ENCODE measurements around the gene RGS17.
"Not testable (repeated sequence)": the region's sequence is repeated elsewhere in the genome, so short reads cannot be mapped to it uniquely, and the experiment has no call there.

Gene RGS17, protein sequence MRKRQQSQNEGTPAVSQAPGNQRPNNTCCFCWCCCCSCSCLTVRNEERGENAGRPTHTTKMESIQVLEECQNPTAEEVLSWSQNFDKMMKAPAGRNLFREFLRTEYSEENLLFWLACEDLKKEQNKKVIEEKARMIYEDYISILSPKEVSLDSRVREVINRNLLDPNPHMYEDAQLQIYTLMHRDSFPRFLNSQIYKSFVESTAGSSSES

DNA sequence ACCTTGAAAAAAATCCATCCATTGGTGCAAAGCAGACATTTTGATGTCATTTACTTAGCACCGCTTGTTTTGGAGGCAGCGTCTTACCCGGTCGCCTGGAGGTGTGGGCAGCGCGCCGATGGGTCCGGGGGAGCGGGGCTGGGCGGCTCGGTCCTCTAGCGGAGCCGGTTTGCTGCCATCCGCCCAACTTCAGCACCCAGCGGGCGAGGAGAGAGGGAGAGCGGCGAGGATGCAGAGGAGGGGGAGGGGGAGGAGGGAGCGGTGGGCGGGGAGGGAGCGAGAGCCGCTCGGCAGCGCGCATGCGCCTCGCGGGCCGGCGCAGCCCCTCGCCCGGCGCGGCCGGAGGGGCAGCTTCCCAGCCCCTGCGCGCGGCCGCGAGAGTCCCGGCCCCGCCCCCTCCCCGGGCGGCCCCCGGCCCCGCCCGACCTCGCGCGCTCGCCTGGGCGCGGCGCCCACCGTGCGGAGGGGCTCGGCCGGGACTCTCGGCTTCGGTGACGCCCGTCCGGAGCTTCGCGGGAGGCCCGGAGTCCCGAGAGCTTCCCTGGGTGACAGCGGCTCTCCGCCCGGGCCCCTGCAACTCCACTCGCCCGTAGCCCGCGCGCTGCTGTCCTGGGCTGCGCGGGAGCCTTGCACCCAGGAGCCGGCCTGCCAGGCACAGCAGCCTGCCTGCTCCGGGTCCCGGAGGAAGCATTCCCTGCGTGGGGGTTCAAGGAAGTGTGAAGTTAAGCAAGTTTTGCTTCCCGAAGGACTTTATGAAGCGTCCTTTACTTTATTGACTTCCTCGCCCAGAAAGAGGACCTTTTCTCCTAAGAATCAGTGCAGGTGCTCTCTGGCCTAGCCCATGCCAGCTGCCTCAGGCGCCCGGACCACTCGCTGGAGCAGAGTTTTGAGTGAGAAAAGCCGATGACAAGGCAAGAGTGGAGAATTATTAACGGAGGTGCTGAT lies at the start of gene RGS17:
Gene RGS17, minus strand, starts transcription at position 246 of the 945 bp plus-strand sequence. CDS start 87,264 bp downstream, outside the sequence.
- no peak for DNase-seq

DNA sequence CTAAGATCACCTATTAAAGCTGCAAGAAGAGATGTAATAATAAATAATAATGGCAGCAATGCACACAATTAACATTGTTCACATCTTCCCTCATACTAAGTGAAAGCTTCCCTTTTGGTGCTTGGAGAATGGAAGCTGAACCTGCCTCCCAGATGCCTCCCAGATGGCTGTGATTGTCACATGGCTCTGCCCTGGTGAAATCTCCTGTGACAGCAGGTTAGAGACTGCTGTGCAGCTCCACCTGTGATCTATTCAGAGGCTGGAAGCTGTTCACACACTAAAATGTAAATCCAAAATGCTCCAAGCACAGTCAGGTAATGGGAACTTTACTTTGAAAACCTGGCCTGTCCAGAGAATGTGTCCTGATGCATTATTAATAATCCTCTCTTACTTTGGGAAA lies 41.7 kb upstream of the RGS17 start:
- no peak for DNase-seq

DNA sequence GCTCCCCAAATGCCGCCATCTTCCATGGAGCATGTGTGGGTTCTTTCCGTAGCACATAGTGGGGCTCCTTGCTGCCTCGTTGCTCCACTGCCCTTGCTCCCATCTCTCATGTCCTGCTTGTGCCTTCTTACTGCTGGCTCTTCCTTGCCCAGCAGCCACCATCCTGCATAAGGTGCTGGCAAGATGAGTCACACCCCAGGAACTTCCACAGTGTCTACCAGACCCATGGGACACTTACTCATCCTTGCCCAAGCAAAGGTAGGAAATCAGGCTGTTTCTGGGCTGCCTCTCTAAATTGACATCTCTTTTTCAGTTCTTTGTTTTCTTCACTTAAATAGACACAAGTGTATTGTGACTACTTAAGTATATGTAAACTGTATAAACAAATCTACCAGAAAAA lies 39.4 kb upstream of the RGS17 start:
- DNase-seq, result no peak

DNA sequence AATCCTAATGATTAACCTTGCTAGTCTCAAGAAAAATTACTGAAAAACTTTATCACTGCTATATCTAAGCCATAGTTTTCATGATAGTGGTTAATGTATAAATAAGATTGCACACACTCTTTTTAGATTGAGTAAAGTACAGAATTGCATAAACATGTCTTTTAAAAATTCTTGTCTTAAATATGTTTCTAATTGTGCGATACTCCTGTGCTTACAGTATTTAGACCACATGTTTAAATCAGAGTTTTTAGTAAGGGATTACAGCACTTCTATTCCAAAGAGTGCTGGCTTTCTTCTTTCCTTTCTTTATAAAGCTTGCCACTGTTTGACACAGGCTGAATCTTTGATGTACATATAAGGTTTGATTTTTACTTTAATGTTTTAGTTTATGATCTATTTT lies 36.8 kb upstream of the RGS17 start:
- no peak for DNase-seq

DNA sequence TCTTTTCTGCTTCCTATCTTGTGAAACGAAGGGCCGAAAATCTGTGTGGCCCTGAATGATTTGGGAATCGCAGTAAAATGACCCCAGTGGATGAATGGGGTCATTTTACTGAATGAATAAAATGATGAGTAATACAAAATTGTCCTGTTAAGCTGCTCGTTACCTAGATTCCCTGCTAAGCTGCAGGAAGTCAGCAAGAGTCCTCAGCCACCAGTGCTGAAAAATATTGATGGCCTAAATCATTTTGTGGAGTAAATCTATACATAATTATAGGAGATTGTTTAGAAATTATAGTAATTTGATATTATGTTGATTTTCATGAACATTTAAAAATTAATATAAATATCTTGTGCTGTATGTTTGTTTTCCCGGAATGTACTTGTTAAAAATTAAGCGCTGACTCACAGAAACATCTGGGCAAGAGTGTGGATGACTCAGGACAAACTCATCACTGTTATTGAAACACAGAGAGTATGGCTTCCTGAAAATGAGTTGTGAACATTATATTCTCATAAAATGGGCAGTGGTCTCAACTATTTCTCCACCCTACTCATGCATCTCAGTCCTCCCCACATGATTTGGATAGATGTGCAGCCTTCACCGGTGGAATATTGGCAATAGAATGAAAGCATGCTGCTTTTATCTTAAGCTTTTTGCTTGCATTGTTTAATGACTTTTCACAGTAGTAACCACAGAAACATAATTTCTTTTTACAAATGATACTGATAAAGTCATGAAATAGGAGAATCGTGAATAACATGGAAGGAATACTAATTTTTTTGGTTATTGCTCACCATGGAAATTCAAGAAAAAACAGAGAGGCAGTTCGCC lies 36.2 kb upstream of the RGS17 start:
- no peak for DNase-seq

DNA sequence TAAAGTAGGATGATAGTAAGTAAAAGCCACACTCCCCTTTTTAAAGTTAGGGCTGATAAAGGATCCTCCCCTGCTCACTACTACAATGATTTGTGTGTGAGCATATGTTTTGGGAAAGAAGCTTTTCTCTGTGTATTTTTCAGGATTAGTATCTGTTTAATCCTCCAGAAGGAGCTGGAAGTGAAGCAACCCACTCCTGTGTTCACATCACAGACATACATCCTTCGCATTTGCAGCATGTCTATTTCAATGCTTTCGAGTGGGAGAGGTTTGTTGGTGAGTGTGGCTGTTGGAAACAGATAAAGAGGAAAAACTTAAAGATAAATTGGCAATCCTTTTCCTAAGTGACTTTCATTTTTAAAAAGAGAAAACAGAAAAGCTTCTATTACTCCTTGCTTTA lies 31.6 kb upstream of the RGS17 start:
- no peak for DNase-seq

DNA sequence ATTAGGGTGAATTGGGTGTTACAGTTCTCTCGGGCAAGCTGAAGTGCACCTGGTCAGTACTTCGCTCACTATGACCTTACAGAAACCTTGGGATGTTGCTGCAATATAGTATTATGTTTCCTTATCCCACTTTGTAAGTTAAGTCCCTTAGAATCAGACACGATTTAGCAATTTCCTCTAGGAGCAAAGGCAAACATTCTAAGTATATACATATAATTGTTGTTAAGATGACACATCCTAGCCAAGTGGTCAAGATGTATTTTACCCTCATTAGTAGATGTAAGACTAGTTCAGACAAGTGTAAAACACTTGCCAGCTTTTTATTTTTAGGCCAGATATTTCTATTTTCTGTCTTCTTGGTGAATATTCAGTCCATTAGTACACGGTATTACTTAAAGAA lies 31.1 kb upstream of the RGS17 start:
- DNase-seq, result no peak

DNA sequence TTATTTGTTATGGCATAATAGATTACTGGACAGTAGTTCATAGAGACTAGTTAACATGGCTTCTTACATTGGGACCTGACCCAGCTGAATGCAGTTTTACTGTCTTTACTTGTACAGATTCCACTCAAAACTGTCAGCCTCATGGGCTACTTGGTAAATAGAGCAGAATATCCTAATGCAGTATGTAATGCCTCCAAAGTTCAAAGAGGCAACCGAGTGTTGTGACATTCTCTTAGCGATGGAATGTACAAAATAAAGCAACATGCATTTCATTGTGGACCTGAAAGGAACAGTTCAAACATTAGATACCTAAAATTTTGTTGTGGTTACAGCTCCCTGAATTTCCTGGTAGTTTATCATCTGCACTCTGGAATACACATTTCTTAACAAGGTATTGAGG lies 29.1 kb upstream of the RGS17 start:
- no peak for DNase-seq

DNA sequence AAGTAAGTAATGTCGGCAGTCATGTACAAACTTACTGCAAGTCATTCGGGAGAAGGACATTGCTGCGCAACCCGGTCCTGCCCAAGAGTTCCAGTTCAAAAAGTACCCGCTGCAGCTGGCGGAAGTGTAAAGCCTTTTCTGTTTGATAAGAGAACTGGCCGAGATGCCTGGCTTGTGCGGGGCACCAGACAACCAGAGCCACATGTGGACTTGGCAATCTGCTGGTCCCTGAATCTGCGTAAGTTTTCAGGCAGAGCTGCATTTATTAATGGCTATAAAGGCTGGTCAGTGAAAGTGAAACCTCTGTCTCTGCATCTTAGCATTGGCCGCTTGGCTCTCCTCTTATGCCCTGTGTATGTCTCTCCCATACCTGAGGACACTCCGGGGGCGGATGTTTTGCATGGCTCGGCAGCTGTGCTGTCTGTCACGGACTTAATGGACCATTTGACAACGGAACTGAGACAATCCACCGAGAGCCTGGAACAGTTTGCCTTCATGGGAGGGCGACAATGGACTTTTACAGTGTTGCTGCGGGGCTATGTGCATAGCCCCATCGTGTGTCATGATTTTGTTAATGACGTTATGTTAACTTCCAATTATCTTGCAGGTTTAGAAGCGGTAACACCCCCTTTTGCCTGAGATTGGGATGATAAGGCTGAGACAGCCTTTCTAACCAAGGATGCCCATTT lies 19.8 kb upstream of the RGS17 start:
- DNase-seq, result no peak

DNA sequence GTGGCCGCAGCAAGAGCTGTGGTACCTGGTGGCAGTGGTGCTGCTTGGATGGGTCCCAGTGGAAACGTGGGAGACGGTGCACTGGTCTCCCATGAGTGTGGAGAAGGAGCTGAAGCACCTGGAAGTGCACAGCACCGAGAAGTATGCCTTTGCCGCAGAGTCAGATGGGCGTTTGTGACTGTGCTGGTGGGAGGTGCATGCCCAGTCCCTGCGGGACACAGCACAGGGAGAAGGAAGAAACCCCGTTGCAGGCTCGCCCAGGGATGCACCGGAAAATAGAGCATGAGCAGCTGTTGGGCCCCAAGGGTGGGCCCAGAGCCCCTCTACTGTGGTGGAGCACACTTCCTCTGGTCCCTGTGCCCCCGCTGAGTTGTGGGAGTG lies 19.3 kb upstream of the RGS17 start:
- no peak for DNase-seq

DNA sequence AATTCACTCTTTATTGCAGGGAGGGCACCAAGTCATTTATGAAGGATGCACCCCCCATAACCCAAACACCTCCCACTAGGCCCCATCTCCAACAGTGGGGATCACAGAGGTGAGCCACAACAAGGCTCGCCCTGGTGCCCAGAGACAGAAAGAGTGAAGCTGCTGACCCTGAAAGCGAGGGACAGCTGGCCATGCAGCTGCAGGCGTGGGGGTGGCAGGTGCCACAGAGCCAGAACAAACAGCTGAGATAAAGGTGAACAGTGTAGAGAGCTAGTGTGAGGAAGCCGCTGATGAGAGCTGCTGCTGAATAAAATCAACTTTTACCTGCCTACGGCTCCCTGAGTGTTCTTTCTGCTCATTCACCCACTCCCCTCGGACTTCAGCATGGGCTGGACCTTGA lies 18.8 kb upstream of the RGS17 start:
- no peak for DNase-seq

DNA sequence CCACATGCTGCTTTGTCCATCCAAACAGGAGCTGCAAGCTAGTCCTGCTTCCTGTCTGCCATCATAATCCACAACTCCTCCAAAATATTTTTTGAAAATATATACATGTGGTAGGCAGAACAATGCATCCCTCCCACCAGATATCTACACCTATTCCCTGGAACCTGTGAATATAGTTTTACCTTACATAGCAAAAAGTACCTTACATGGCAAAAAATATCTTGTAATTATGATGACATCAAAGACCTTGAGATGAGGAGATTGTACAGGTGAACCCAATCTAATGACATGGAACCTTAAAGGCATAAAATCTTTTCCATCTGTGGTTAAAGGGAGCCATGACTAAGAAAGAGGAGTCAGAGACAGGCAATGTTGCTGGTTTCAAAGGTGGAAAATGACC lies 15.3 kb upstream of the RGS17 start:
- no peak for DNase-seq

DNA sequence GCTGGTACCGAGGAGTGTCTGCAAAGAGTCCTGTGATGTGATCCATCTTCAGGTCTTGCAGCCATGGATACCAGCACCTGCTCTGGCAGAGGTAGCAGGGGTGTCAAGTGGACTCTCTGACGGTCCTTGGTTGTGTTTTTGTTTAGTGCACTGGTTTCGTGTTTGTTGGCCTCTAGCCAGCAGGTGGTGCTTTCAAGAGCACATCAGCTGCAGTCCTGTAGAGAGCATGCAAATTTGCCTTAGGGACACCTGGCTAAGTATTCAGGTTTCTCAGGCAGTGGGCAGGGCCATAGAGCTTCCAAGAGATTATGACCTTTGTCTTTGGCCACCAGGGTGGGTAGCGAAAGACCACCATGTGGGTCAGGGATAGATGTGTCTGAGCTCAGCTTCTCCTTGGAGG lies 14.5 kb upstream of the RGS17 start:
- DNase-seq, result no peak

DNA sequence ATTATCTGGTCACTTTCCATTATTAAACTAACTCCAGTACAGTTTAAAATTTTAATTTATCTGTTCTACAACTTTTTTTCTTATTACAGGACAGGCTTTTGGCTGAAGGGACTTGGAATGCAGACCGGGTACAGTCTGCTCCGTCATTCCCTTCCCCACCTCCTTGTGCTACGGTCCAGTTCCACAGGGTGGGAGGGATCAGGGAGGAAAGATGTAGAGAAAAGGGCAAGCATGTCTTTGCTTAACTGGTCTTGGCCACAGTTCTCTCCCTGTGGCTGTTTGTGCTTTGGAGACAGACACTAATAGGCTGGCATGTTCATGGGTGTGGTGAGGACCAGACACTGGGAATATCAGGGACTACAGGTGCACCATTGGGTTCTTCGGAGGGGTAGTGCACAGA lies 12.1 kb upstream of the RGS17 start:
- DNase-seq, result no peak

DNA sequence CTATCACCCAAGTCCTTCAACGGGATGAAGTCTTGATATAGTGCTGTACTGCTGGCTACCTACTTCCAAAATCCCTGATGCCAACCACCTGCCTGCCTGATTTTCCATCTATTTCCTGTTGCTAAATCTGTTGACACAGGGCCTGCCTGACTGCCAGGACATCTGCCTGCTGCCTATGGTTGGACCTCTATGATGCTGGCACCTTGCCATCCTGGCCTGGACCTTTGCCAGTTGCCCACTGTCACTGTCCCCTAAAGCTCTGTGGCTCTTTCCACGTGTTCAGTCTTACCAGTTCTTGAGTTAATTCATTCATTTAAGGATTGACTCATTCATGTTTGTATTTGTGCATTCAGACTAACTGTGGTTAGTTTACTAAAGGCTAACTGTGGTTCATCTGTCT lies 9.2 kb upstream of the RGS17 start:
- no peak for DNase-seq

DNA sequence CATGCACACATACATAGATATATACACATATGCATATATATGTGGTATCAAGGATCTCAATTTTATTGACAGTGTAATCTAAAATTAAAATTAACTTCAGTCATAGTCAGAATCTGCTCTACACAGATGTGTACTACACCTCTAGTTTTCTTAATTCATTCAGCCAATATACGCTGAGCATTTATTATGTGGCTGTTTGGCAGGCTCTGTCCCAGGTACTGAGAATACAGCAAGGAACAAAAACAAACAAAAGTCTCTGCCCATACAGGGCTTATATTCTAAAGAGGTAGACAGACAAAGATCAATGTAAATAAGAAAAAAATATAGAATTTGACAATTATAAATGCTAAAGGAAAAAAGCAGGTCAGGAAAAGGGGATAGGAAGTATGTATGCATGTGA lies 7.8 kb upstream of the RGS17 start:
- DNase-seq, result no peak

DNA sequence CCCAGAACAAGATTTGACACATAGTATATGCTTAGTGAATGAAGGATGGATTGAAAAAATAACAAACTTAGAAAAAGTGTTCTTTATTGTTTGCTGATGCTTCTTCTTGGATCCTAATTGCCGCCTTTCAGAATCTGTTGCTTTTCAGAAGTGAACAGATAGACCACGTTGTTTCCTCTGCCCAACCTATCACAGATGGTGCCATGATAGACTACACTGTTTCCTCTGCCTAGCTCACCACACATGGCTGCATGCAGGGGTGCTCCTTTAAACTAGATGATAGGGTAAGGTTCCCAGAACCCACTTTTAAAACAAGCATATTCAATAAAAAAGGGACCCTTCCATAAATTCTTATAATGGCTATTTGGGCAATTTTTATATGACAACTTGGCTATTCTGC lies 4.6 kb upstream of the RGS17 start:
- DNase-seq, result no peak

DNA sequence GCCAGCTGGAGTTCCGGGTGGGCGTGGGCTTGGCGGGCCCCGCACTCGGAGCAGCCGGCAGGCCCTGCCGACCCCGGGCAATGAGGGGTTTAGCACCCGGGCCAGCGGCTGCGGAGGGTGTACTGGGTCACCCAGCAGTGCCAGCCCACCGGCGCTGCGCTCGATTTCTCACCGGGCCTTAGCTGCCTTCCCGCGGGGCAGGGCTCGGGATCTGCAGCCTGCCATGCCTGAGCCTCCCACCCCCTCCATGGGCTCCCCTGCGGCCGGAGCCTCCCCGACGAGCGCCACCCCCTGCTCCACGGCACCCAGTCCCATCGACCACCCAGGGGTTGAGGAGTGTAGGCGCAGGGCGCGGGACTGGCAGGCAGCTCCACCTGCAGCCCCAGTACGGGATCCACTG lies 2.6 kb upstream of the RGS17 start:
- not testable (repeated sequence) for DNase-seq

DNA sequence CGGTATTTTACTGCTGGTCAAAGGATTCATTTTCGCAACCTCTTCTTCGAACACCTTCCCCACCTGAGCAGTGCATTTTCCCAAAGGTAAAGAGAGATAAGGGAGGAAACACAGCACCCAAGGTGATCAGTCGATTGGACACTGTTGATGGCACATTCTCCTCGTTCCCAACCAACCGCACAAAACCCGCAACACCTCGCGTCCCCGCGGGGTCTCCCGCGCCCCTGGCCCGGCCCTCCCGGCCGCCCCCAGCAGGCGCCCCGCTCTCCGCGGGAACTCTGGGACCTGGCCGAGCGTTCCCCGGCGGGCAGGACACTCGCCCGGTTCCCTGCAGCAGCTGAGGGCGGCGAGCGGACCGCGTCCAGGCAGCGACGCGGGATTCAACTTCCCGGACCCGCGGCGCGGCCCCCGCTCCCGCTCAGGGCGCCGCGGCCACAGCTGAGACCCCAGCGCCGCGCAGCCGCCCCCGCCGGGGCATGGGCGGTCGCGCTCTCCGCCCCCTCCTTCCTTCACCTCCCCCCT lies 506 bp downstream of the RGS17 start:
- DNase-seq, result no peak

DNA sequence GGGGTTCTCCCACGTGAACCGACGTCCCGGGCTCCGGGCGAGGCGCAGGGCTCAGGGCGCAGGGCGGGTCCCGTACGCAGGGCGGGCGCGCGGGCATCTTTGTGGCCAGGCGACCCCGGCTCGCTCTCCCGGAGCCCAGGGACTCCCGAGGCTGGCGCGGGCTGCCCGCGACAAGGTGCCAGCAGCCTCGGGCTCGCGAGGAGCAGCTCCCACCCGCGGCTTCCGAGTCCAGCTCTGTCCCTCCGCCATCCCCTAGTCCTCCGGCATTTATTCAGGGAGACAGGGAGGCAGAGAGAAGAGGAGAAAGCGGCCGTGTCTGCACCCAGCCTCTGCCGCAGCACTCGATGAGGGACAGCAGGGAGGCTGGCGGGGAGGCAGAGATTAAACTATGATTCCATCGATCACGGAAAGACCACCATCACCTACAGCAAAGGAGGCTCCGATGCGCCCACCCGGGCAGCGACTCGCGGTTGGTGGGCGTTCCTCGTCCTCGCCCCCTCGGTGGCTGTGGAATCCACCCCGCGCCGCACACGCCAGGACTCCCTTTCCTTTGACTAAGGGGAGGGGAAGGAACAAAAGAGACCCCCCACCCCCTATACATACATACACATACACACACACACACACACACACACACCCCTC lies 1.1 kb downstream of the RGS17 start:
- no peak for DNase-seq

DNA sequence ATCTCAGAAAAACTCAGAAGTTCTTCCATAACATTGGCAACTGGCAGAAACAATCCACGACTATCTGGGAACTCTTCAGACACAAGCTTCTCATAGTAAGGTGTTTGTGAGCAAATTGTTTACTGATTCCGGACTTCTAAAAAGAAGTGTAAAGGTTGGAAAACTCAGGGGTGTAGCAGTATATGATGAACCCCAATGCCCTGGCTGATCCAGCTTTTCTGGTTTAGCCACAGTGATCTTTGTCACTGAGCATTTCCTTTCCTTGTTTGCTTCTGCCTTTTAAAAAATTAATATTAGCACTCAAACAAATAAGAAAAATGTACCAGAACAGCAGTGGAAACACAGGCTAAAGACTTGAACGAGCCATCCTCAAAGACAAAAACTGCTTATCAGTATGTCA lies 4.9 kb downstream of the RGS17 start:
- DNase-seq, result no peak

DNA sequence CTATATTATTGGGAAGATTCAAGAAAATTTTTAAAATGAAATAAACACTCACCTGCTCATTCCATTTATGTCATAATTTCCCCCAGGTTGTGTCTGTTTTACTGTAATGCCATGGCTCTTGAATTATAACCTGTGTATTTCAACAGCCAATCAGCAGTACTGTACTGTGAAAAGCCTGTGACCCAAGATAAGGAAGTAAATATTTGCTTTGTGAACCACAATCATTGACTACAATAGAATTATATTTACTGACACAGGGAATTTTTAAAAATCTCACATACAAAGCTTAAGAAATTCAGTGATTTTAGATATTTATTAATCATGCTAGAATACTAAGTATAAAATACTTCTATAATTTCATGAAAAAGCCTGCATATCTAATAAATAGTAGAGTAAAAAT lies 6.0 kb downstream of the RGS17 start:
- DNase-seq, result no peak

Measured in activated CD4-positive, CD25-positive, alpha-beta regulatory T cell (primary cell).